ENCODE measurements around the gene ACAA2.

The ACAA2 gene

DNA sequence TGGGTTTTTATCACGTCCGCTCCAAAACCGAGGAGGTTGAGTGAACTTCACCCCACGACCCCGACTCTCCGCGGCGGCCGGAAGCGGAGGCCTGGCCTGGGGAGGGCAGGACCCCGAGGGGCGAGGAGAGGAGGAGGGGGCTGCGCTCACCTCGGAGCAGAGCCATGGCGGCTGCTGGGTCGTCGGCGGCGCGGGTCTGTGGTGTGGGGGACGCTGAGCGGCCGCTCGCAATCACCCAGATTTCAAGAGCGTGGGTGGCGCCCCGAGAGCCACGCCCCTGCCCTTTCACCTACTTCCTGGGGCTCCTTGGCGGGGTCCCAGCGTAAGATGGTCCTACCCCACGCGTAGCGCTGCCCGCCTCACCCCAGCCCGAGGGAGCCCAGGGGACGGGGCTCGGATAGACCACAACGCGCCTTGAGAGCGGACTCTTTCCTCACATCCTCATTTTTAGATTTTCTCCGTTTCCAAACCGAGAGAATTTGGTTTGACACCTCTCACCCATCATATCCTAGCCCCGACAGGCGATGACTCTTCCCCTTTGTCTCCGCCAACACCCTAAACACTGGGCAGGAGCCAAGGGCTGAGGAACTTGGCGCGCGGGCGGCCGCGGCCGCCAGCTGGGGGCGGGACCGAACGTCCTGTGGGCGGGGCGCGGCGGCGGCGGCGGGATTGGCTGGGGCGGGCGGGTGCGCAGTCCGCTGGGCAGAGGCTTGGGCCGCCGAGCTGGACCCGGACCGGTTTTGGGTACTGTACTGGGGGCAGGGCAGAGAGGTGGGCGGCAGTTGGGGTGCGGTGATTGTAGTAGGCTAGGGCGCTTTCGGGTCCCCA is at the start of gene ACAA2:
Gene ACAA2, minus strand, starts transcription at position 215 of the 828 bp plus-strand sequence. Its CDS starts 49 bp downstream, at position 166.
- TF ChIP-seq, protein P1, sequence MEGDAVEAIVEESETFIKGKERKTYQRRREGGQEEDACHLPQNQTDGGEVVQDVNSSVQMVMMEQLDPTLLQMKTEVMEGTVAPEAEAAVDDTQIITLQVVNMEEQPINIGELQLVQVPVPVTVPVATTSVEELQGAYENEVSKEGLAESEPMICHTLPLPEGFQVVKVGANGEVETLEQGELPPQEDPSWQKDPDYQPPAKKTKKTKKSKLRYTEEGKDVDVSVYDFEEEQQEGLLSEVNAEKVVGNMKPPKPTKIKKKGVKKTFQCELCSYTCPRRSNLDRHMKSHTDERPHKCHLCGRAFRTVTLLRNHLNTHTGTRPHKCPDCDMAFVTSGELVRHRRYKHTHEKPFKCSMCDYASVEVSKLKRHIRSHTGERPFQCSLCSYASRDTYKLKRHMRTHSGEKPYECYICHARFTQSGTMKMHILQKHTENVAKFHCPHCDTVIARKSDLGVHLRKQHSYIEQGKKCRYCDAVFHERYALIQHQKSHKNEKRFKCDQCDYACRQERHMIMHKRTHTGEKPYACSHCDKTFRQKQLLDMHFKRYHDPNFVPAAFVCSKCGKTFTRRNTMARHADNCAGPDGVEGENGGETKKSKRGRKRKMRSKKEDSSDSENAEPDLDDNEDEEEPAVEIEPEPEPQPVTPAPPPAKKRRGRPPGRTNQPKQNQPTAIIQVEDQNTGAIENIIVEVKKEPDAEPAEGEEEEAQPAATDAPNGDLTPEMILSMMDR (IDR thresholded peaks at IDR 0.05; ENCODE audit: insufficient read depth, low read length, missing control alignments), result no peak
- ChIA-PET POLR2A (interaction anchor here (0.7 to 0.9 kb wide), 3 partner anchors 9 to 36 kb away, joined by 4 to 9 read pairs (median 5); no protein-coding TSS in a partner anchor), CTCF (interaction anchor here (0.6 kb wide), 1 partner anchor 28 kb away, joined by 3 read pairs; no protein-coding TSS in a partner anchor)
- H3K4me3 ChIP-seq (ENCODE audit: low read depth, low read length), result peak within 1 kb of the TSS; percentile 93
- peak; percentile 16 for DNase-seq (ENCODE audit: low read depth, low spot score)

DNA sequence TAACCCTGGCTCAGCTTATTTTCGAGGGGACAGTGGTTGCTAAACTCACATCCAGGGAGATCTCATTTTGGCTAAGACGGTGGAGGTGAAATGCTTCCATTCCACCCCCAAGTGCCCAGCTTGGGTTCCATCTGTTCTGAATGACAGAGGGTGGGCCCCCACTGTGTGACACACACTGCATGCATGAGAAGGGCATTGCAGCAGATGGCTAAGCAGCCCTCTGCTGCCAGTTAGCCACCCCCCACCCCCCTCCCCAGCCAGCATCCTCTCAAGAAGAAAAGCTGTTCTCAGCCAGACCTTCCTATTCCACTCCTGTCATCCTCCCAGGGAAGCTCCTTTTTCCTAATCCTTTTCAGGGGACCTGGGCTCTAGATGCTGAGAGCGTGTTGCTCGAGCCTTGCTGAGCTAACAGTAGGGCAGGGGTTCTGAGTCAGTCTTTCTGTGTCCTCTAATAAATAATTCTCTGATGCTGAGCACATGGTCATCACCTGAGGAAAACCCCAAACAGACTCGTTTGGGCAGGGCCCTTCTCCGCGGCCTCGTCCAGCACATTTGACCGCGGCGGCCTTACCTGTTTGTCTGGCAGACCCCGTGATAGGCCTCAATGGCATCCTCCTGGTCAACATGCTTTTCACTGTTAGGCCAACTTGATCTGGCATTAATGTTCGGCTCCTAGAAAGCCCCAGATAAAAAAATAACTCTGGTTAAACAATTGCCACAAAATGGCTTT is 49.5 kb upstream of the ACAA2 start:
- TF ChIP-seq, protein P1 (IDR thresholded peaks at IDR 0.05; ENCODE audit: insufficient read depth, low read length, missing control alignments), result no peak
- ChIA-PET CTCF (interaction anchor here (0.9 to 14.4 kb wide), 8 partner anchors 8 to 367 kb away, joined by 3 to 349 read pairs (median 6); partner anchors contain the start of gene LIPG), POLR2A (no interaction called here)
- no peak overlapping the region for H3K4me3 ChIP-seq (ENCODE audit: low read depth, low read length)
- DNase-seq (ENCODE audit: low read depth, low spot score), result no peak

GRCh38 chr18:49861659-49862058 is 48.3 kb upstream of the ACAA2 start:
- ChIA-PET CTCF (interaction anchor here (0.7 to 14.4 kb wide), 15 partner anchors 13 to 1528 kb away, joined by 3 to 349 read pairs (median 7); partner anchors contain the start of gene LIPG), POLR2A (no interaction called here)
- TF ChIP-seq, protein P1 (IDR thresholded peaks at IDR 0.05; ENCODE audit: insufficient read depth, low read length, missing control alignments), result peak; percentile 6
- no peak for DNase-seq (ENCODE audit: low read depth, low spot score)
- no peak overlapping the region for H3K4me3 ChIP-seq (ENCODE audit: low read depth, low read length)

- TF ChIP-seq, protein P1 (IDR thresholded peaks at IDR 0.05; ENCODE audit: insufficient read depth, low read length, missing control alignments), result no peak
- no peak overlapping the region for H3K4me3 ChIP-seq (ENCODE audit: low read depth, low read length)
- CTCF ChIA-PET, result interaction anchor here (0.7 to 14.4 kb wide), 34 partner anchors 7 to 498 kb away, joined by 3 to 349 read pairs (median 8); partner anchors contain the start of gene LIPG
- POLR2A ChIA-PET, result no interaction called here
- no peak for DNase-seq (ENCODE audit: low read depth, low spot score)
Observed at GRCh38 chr18:49859725-49860124, 46.4 kb upstream of the ACAA2 start.

DNA sequence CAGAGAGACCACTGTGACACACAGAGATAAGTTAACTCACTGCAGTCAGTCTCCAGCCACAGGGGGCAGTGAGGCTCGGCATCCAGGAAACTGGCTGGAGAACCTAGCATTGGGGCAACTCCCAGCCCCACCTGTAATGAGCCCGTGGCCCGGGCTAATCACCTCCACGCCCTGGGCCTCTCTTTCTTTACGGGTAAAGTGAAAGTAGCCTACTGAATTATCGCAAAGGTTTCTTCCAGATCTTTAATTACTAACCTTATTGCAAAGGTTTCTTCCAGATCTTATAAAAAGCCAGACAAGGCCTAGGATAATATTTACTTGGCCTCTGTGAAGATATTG is 45.7 kb upstream of the ACAA2 start:
- no peak for DNase-seq (ENCODE audit: low read depth, low spot score)
- CTCF ChIA-PET, result interaction anchor here (0.8 to 14.4 kb wide), 53 partner anchors 9 to 498 kb away, joined by 3 to 349 read pairs (median 5); partner anchors contain the start of gene LIPG
- no peak overlapping the region for H3K4me3 ChIP-seq (ENCODE audit: low read depth, low read length)
- POLR2A ChIA-PET, result interaction anchor here (0.6 kb wide), 1 partner anchor 361 kb away, joined by 3 read pairs; no protein-coding TSS in a partner anchor
- TF ChIP-seq, protein P1 (IDR thresholded peaks at IDR 0.05; ENCODE audit: insufficient read depth, low read length, missing control alignments), result no peak

Measured in AG04449 (cell line).